IMR-90 (cell line): ENCODE results near the gene SMARCAD1.

ENCODE experiments used
- CEBPB ChIP-seq: IDR thresholded peaks from 2 replicates; pipeline ENCODE4 v1.6.1; 2012; ENCODE audit warnings: low read depth, low read length, improper control_type of control experiment
- MXI1 ChIP-seq: IDR thresholded peaks from 2 replicates; pipeline ENCODE4 v1.6.1; 2012; ENCODE audit warnings: low read depth, mild to moderate bottlenecking, low read length, moderate library complexity, borderline replicate concordance
- POLR2A ChIP-seq: IDR thresholded peaks from 2 replicates; pipeline ENCODE4 v1.6.1; 2012; ENCODE audit warnings: mild to moderate bottlenecking, low read depth, low read length
- RCOR1 ChIP-seq: IDR thresholded peaks from 2 replicates; pipeline ENCODE4 v1.6.1; 2012; ENCODE audit warnings: mild to moderate bottlenecking, low read length, improper control_type of control experiment; ENCODE audit not compliant: insufficient replicate concordance
- SMC3 ChIP-seq: fragments of 150-350 bp; IDR thresholded peaks from 2 replicates; pipeline ENCODE4 v1.6.1; 2016; ENCODE audit warnings: low read depth, mild to moderate bottlenecking, antibody characterized with exemption, low read length, moderate library complexity
- TF ChIP-seq, protein P1 (sequence below): conservative IDR thresholded peaks from 2 replicates; pipeline ENCODE4 v1.5.1; 2012; ENCODE audit warnings: mild to moderate bottlenecking, low read depth, low read length, improper control_type of control experiment

- TF ChIP-seq, protein P1, sequence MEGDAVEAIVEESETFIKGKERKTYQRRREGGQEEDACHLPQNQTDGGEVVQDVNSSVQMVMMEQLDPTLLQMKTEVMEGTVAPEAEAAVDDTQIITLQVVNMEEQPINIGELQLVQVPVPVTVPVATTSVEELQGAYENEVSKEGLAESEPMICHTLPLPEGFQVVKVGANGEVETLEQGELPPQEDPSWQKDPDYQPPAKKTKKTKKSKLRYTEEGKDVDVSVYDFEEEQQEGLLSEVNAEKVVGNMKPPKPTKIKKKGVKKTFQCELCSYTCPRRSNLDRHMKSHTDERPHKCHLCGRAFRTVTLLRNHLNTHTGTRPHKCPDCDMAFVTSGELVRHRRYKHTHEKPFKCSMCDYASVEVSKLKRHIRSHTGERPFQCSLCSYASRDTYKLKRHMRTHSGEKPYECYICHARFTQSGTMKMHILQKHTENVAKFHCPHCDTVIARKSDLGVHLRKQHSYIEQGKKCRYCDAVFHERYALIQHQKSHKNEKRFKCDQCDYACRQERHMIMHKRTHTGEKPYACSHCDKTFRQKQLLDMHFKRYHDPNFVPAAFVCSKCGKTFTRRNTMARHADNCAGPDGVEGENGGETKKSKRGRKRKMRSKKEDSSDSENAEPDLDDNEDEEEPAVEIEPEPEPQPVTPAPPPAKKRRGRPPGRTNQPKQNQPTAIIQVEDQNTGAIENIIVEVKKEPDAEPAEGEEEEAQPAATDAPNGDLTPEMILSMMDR = no peak
- TF ChIP-seq MXI1 (no peak), RCOR1 (no peak), POLR2A (no peak), SMC3 (no peak), CEBPB (no peak)
These were observed 91.1 kb downstream of the SMARCAD1 start for GRCh38 chr4:94298725-94299252.
